CD4-positive, alpha-beta T cell treated with Interferon gamma for 1 hour (primary cell): ENCODE results near the gene DNALI1.
"Not testable (repeated sequence)": the region's sequence is repeated elsewhere in the genome, so short reads cannot be mapped to it uniquely, and the experiment has no call there.

Experiments used
- DNase-seq: peaks from one replicate; pipeline ENCODE4 v3.0.0-alpha.2; 2020

Gene DNALI1

GRCh38 chr1:37556712-37557196 lies at the start of gene DNALI1:
TSS of gene DNALI1 (plus strand) at chr1:37556940. CDS start at chr1:37556995, 55 bp downstream.
- peak; percentile 28 for DNase-seq

GRCh38 chr1:37509181-37509580 lies 47.6 kb upstream of the DNALI1 start:
- DNase-seq, result no peak

- DNase-seq, result peak; percentile 39
These were observed 42.9 kb upstream of the DNALI1 start for GRCh38 chr1:37513795-37514349.

- peak; percentile 82 for DNase-seq
These were observed 42.2 kb upstream of the DNALI1 start, which contains the start of gene MEAF6 for GRCh38 chr1:37514350-37515184. TSS of gene MEAF6 (minus strand) at chr1:37514766. CDS start at chr1:37514746, 20 bp downstream.

GRCh38 chr1:37515185-37516034 lies 41.3 kb upstream of the DNALI1 start:
- no peak for DNase-seq

- DNase-seq, result no peak
These were observed 39.2 kb upstream of the DNALI1 start for GRCh38 chr1:37517569-37517968.

- not testable (repeated sequence) for DNase-seq
These were observed 38.5 kb upstream of the DNALI1 start for GRCh38 chr1:37518241-37518640.

- peak; percentile 61 for DNase-seq
These were observed 37.8 kb upstream of the DNALI1 start for GRCh38 chr1:37518929-37519328.

GRCh38 chr1:37519613-37520012 lies 37.1 kb upstream of the DNALI1 start:
- no peak for DNase-seq

GRCh38 chr1:37529888-37530287 lies 26.9 kb upstream of the DNALI1 start:
- not testable (repeated sequence) for DNase-seq

- DNase-seq, result not testable (repeated sequence)
These were observed 24.2 kb upstream of the DNALI1 start for GRCh38 chr1:37532418-37533156.

- DNase-seq, result no peak
These were observed 23.2 kb upstream of the DNALI1 start for GRCh38 chr1:37533317-37534093.

GRCh38 chr1:37537378-37537777 lies 19.4 kb upstream of the DNALI1 start:
- no peak for DNase-seq

GRCh38 chr1:37539154-37539553 lies 17.6 kb upstream of the DNALI1 start:
- DNase-seq, result not testable (repeated sequence)

- DNase-seq, result no peak
These were observed 16.5 kb upstream of the DNALI1 start for GRCh38 chr1:37540036-37540785.

GRCh38 chr1:37544530-37544929 lies 12.2 kb upstream of the DNALI1 start:
- no peak for DNase-seq

GRCh38 chr1:37545019-37545418 lies 11.7 kb upstream of the DNALI1 start:
- no peak for DNase-seq

GRCh38 chr1:37549341-37549740 lies 7.4 kb upstream of the DNALI1 start:
- no peak for DNase-seq

GRCh38 chr1:37553598-37553926 lies 3.2 kb upstream of the DNALI1 start:
- DNase-seq, result no peak

- peak; percentile 93 for DNase-seq
These were observed 2.6 kb upstream of the DNALI1 start, which contains the start of gene SNIP1 for GRCh38 chr1:37553927-37554808. TSS of gene SNIP1 (minus strand) at chr1:37554293. CDS start at chr1:37554229, 64 bp downstream.
